Measurements from ENCODE around the gene APOE.
"Not testable (repeated sequence)": the region's sequence is repeated elsewhere in the genome, so short reads cannot be mapped to it uniquely, and the experiment has no call there.

APOE gene

GRCh38 chr19:44872661-44873060 lies 32.9 kb upstream of the APOE start:
- WGBS (ENCODE audit: insufficient coverage, insufficient read length): no CpG with 5 or more reads among the region's 4 CpGs
- H3K9me3 ChIP-seq (ENCODE audit: control insufficient read depth, insufficient read depth, low read length): no peaks in the 10 kb centered on the region
- no peaks in the 10 kb centered on the region for H3K27me3 ChIP-seq (ENCODE audit: control insufficient read depth, insufficient read depth, low read length)
- peaks cover 41% of the 10 kb centered on the region for H3K36me3 ChIP-seq (ENCODE audit: control insufficient read depth, insufficient read depth, low read length)
- H3K4me1 ChIP-seq (ENCODE audit: control insufficient read depth, insufficient read depth, low read length): no peaks in the 10 kb centered on the region; the same call in 1 of the 2 replicates
- DNase-seq (ENCODE audit: low read depth, low spot score): no peak
- no peak overlapping the region for H3K4me3 ChIP-seq (ENCODE audit: low read length)
- H3K27ac ChIP-seq (ENCODE audit: low read length): no peak overlapping the region

DNA sequence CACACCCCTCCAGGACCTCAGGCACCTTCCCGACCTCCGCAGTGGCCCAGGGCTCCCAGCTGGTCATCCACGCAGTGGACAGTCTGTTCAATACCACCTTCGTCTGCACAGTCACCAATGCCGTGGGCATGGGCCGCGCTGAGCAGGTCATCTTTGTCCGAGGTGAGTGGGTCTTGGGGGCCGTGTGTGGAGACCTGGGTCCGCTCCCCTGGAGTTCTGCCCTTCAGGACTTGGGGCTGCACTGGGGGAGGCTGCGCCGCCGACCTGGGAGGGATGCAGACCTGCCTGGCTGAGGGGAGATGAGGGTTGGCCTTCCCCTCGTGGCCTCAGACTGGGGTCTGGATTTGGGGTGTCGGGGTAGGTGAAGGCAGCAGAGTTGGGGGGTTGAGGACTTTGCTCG lies 31.3 kb upstream of the APOE start:
- H3K27ac ChIP-seq (ENCODE audit: low read length): no peak overlapping the region
- H3K4me1 ChIP-seq (ENCODE audit: control insufficient read depth, insufficient read depth, low read length): no peaks in the 10 kb centered on the region; the same call in 1 of the 2 replicates
- no peak for DNase-seq (ENCODE audit: low read depth, low spot score)
- no peaks in the 10 kb centered on the region for H3K9me3 ChIP-seq (ENCODE audit: control insufficient read depth, insufficient read depth, low read length)
- H3K36me3 ChIP-seq (ENCODE audit: control insufficient read depth, insufficient read depth, low read length): peaks cover 44% of the 10 kb centered on the region
- no peak overlapping the region for H3K4me3 ChIP-seq (ENCODE audit: low read length)
- no peaks in the 10 kb centered on the region for H3K27me3 ChIP-seq (ENCODE audit: control insufficient read depth, insufficient read depth, low read length)
- WGBS (ENCODE audit: insufficient coverage, insufficient read length): no CpG with 5 or more reads among the region's 16 CpGs

DNA sequence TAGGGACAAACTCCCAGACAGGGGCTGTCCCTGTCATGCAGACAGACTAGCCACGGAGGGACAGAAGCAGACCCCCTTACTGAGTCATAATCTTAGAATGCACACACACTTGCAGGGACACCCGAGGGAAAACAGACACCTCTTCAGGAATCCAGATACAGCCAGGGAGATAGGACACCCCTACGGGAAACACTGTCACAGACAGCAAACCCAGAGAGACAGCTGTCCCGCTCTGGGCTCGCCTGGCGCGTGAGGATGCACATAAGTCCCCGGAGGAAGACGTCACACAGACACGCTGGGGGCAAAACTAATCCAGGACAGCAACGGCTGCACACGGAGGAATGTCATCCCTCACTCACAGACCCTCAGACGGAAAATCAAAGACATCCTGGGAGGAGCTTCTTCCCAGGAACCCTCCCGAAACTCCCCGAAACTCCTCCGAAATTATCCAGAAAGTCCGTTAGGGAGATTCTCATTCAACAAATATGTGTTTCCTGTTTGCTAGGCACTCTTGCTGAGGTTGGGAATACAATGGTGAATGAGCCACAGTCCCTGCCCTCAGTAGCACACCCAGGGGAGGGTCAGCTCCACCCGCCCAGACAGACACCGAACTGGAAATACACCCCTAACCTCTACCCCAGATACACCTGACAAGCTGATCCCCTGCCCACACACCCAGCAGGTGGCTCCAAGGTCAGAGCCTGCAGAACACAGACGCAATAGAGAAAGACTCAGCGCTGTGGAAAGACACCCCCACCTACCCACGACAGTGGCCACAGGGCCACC lies 29.7 kb upstream of the APOE start:
- Histone ChIP-seq H3K36me3 (ENCODE audit: control insufficient read depth, insufficient read depth, low read length) (peaks cover 46% of the 10 kb centered on the region), H3K9me3 (ENCODE audit: control insufficient read depth, insufficient read depth, low read length) (no peaks in the 10 kb centered on the region), H3K4me1 (ENCODE audit: control insufficient read depth, insufficient read depth, low read length) (peaks cover 2% of the 10 kb centered on the region; the same call in 1 of the 2 replicates), H3K27ac (ENCODE audit: low read length) (no peak overlapping the region), H3K4me3 (ENCODE audit: low read length) (no peak overlapping the region), H3K27me3 (ENCODE audit: control insufficient read depth, insufficient read depth, low read length) (no peaks in the 10 kb centered on the region)
- WGBS (ENCODE audit: insufficient coverage, insufficient read length): no CpG with 5 or more reads among the region's 22 CpGs
- no peak for DNase-seq (ENCODE audit: low read depth, low spot score)

DNA sequence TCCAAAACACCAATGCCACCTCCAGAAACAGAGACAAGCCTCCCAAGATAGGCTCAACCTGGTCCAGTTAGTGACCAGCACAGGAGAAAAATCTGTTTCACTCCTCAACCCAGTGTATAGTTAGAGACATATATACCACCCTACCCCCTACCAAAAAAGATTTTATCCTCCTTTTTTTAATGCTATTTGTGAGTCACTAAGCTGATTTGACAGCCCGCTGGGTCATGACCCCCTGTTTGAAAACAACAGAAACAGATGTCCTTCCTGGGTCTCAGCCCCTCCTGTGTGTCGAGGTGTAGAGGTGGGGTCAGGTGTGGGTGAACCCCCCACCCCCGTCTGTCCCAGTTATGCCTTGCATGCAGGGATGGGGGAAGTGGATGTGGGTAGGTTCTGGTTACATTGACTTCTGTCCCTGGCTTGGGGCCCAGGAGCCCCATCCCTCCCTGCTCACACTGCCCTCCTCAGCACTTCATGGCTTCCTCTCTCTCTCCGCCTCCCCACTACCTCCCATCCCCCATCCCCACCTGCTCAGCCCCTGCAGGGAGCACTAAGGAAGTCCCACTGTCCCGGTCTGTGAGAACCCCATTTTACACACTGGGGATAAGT lies 28.6 kb upstream of the APOE start:
- Histone ChIP-seq H3K4me3 (ENCODE audit: low read length) (no peak overlapping the region), H3K27ac (ENCODE audit: low read length) (no peak overlapping the region), H3K4me1 (ENCODE audit: control insufficient read depth, insufficient read depth, low read length) (peaks cover 2% of the 10 kb centered on the region; the same call in 1 of the 2 replicates), H3K27me3 (ENCODE audit: control insufficient read depth, insufficient read depth, low read length) (no peaks in the 10 kb centered on the region), H3K9me3 (ENCODE audit: control insufficient read depth, insufficient read depth, low read length) (no peaks in the 10 kb centered on the region), H3K36me3 (ENCODE audit: control insufficient read depth, insufficient read depth, low read length) (peaks cover 41% of the 10 kb centered on the region)
- no peak for DNase-seq (ENCODE audit: low read depth, low spot score)
- no CpG with 5 or more reads among the region's 5 CpGs for WGBS (ENCODE audit: insufficient coverage, insufficient read length)

DNA sequence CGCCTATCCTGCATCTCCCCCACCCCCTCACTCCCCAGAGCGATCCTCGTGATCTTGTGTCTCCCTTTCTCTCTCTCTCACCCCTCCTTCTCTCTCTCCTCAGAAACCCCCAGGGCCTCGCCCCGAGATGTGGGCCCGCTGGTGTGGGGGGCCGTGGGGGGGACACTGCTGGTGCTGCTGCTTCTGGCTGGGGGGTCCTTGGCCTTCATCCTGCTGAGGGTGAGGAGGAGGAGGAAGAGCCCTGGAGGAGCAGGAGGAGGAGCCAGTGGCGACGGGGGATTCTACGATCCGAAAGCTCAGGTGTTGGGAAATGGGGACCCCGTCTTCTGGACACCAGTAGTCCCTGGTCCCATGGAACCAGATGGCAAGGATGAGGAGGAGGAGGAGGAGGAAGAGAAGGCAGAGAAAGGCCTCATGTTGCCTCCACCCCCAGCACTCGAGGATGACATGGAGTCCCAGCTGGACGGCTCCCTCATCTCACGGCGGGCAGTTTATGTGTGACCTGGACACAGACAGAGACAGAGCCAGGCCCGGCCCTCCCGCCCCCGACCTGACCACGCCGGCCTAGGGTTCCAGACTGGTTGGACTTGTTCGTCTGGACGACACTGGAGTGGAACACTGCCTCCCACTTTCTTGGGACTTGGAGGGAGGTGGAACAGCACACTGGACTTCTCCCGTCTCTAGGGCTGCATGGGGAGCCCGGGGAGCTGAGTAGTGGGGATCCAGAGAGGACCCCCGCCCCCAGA lies 27.3 kb upstream of the APOE start:
- WGBS (ENCODE audit: insufficient coverage, insufficient read length): no CpG with 5 or more reads among the region's 26 CpGs
- Histone ChIP-seq H3K36me3 (ENCODE audit: control insufficient read depth, insufficient read depth, low read length) (peaks cover 35% of the 10 kb centered on the region), H3K4me1 (ENCODE audit: control insufficient read depth, insufficient read depth, low read length) (peaks cover 2% of the 10 kb centered on the region; the same call in 1 of the 2 replicates), H3K27ac (ENCODE audit: low read length) (no peak overlapping the region), H3K27me3 (ENCODE audit: control insufficient read depth, insufficient read depth, low read length) (no peaks in the 10 kb centered on the region), H3K4me3 (ENCODE audit: low read length) (no peak overlapping the region), H3K9me3 (ENCODE audit: control insufficient read depth, insufficient read depth, low read length) (no peaks in the 10 kb centered on the region)
- DNase-seq (ENCODE audit: low read depth, low spot score): no peak

DNA sequence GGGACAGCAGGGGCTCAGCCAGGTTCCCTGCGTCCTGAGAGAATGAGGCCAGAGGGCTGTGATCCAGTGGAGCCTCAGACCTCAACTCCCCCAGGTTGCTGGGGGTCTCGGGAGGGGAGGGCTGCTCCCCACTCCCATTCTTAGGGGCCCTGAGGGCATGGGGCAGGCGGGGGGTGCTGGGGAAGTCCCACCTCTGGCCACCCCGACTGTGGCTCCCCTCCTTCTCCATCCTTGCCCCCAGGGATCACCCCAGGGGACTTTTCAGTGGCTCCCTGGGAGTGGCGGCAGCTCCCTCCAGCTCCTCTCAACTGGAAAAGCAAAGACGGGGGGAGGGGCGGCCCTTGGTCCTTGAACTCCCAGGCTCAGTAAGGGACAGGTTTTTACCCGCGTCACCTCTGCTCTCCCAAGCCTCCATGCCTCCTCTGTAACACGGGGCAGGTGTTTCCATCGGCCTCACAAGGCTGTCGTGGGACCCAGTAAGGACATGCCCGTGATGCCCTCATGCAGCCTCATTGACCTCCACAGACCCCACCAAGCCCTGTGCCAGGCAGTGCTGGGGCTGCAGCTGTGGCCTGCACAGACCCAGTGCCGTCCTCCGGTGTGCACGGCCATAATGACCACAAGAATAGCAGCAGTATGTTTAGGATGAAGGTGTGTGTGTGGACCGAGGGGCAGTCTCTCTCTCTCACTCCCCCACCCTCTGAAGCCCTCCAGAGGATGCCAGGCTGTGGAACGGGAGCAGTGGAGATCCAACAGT lies 26.1 kb upstream of the APOE start:
- no peaks in the 10 kb centered on the region for H3K27me3 ChIP-seq (ENCODE audit: control insufficient read depth, insufficient read depth, low read length)
- no peak for DNase-seq (ENCODE audit: low read depth, low spot score)
- H3K27ac ChIP-seq (ENCODE audit: low read length): no peak overlapping the region
- peaks cover 28% of the 10 kb centered on the region for H3K36me3 ChIP-seq (ENCODE audit: control insufficient read depth, insufficient read depth, low read length)
- WGBS (ENCODE audit: insufficient coverage, insufficient read length): no CpG with 5 or more reads among the region's 18 CpGs
- H3K4me1 ChIP-seq (ENCODE audit: control insufficient read depth, insufficient read depth, low read length): peaks cover 2% of the 10 kb centered on the region; the same call in 1 of the 2 replicates
- no peaks in the 10 kb centered on the region for H3K9me3 ChIP-seq (ENCODE audit: control insufficient read depth, insufficient read depth, low read length)
- H3K4me3 ChIP-seq (ENCODE audit: low read length): no peak overlapping the region

DNA sequence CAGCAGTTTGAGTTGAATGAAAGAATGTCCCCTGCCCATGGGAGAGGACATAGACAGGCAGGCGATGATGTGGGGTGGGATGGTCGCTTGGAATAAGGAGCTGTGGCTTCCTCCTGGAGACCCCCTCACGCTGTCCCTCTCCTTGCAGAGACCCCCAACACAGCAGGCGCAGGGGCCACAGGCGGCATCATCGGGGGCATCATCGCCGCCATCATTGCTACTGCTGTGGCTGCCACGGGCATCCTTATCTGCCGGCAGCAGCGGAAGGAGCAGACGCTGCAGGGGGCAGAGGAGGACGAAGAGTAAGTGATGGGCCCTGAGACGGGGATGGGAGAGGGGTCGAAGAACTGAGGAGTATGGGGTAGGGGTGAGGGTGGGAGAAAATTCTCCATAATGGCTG lies 23.5 kb upstream of the APOE start:
- Histone ChIP-seq H3K4me3 (ENCODE audit: low read length) (no peak overlapping the region), H3K9me3 (ENCODE audit: control insufficient read depth, insufficient read depth, low read length) (no peaks in the 10 kb centered on the region), H3K27me3 (ENCODE audit: control insufficient read depth, insufficient read depth, low read length) (no peaks in the 10 kb centered on the region), H3K36me3 (ENCODE audit: control insufficient read depth, insufficient read depth, low read length) (peaks cover 20% of the 10 kb centered on the region), H3K4me1 (ENCODE audit: control insufficient read depth, insufficient read depth, low read length) (peaks cover 2% of the 10 kb centered on the region; the same call in 1 of the 2 replicates), H3K27ac (ENCODE audit: low read length) (no peak overlapping the region)
- WGBS (ENCODE audit: insufficient coverage, insufficient read length): no CpG with 5 or more reads among the region's 15 CpGs
- DNase-seq (ENCODE audit: low read depth, low spot score): no peak

DNA sequence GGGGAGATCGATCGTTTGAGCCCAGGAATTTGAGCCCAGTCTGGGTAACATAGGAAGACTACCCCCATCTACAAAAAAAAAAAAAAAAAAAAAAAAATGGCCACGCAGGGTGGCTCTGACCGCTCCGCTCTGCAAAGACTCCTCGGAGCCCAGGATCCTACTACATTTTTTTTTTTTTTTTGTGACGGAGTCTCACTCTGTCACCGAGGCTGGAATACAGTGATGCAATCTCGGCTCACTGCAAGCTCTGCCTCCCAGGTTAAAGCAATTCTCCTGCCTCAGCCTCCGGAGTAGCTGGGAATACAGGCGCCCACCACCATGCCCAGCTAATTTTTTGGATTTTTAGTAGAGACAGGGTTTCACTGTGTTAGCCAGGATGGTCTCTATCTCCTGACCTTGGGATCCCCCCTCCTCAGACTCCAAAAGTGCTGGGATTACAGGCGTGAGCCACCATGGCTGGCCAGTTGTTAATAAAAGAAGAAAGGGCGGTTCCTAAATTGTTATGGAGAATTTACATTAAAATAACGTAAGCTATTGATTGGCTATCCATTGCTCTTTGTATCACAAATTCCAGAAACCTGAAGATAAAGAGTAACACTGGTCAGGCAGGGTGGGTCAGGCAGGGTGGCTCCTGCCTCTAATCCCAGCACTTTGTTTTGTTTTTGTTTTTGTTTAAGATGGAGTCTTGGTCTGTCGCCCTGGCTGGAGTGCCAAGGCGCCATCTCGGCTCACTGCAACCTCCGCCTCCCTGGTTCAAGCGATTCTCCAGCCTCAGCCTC lies 22.8 kb upstream of the APOE start:
- H3K4me3 ChIP-seq (ENCODE audit: low read length); H3K27ac ChIP-seq (ENCODE audit: low read length); H3K27me3 ChIP-seq (ENCODE audit: control insufficient read depth, insufficient read depth, low read length); H3K4me1 ChIP-seq (ENCODE audit: control insufficient read depth, insufficient read depth, low read length); H3K9me3 ChIP-seq (ENCODE audit: control insufficient read depth, insufficient read depth, low read length); DNase-seq (ENCODE audit: low read depth, low spot score): not testable (repeated sequence)
- no CpG with 5 or more reads among the region's 19 CpGs for WGBS (ENCODE audit: insufficient coverage, insufficient read length)
- peaks cover 19% of the 10 kb centered on the region for H3K36me3 ChIP-seq (ENCODE audit: control insufficient read depth, insufficient read depth, low read length)

DNA sequence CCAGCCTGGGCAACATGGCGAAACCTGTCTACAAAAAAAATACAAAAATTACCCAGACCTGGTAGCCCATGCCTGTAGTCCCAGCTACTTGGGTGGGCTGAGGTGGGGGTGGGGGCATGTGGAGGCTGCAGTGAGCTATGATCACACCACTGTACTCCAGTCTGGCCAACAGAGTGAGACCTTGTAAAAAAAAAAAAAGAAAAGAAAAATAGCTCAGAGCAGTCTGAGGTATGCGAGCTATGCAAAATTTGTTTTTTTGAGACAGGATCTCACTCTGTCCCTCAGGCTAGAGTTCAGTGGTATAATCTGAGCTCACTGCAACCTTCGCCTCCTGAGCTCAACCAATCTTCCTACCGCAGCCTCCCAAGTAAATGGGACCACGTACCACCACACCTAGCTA lies 21.7 kb upstream of the APOE start:
- peaks cover 20% of the 10 kb centered on the region for H3K36me3 ChIP-seq (ENCODE audit: control insufficient read depth, insufficient read depth, low read length)
- WGBS (ENCODE audit: insufficient coverage, insufficient read length): no CpG with 5 or more reads among the region's 5 CpGs

More for the DNA sequence above, 21.7 kb upstream of the APOE start:
- Histone ChIP-seq H3K27ac (ENCODE audit: low read length) (no peak overlapping the region), H3K4me1 (ENCODE audit: control insufficient read depth, insufficient read depth, low read length) (peaks cover 2% of the 10 kb centered on the region; the same call in 1 of the 2 replicates), H3K27me3 (ENCODE audit: control insufficient read depth, insufficient read depth, low read length) (no peaks in the 10 kb centered on the region), H3K9me3 (ENCODE audit: control insufficient read depth, insufficient read depth, low read length) (no peaks in the 10 kb centered on the region), H3K4me3 (ENCODE audit: low read length) (no peak overlapping the region)
- no peak for DNase-seq (ENCODE audit: low read depth, low spot score)

Data from iPS DF 6.9 (cell line).